EL (cell line): ENCODE results near the gene CCDC60.

Experiments
- DNase-seq: peaks from one replicate; pipeline ENCODE4 v3.0.0-alpha.2; 2016

Gene CCDC60

DNA sequence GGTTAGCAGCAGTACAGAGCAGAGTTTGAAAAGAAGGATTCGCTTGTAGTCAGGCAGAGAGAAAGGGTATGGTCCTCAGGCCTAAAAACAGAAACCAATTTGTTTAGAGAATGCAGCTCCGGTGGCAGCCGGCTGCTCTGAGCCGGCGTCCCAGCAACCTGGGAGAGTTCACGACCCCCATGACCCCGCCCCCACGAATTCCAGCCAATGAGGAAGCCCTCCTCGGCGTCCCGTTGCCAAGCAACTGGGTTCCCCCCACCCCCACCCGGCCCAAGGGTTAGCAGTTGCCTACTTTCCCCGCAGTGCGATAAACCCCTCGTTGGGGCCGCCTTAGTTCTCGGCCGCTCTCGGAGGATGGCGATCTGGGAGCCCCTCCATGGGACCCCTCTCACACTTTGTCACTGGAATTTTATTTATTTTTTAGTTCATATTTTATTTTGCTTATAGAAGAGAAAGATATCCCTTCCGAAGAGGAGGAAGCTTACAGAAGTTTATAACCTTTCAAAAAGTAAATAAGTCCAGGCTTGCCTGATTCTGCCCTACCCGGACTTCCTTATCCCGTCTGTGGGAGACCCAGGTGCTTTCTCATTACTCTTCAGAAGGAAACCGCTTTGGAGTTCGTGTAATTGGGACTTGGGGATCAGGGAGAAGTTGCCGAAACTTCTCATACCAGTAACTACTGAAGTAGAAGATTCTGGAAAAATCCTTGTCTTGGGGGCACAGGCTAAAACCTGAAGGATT lies at the start of gene CCDC60:
Gene CCDC60, plus strand, starts transcription at position 300 of the 741 bp plus-strand sequence. CDS start 448 bp downstream, outside the sequence.
- no peak for DNase-seq

DNA sequence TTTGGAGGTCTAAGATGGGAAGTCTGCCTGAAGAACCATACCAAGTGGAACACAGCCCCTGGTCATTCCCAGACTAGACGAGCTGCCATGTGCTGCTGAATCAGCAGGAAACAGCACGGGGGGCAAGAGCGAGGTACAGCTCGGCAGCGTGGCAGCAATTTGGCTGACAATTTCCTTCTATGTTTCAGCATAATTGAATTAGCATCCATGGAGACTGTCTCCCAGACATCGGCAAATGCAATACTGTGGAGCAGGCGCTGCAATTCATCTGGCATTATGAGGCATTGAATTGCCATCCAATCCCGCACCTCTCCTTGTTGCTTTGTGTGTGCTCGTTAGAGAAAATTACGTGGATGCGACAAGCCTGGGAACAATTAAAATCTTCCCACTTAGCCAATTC lies 46.0 kb upstream of the CCDC60 start:
- DNase-seq: no peak

DNA sequence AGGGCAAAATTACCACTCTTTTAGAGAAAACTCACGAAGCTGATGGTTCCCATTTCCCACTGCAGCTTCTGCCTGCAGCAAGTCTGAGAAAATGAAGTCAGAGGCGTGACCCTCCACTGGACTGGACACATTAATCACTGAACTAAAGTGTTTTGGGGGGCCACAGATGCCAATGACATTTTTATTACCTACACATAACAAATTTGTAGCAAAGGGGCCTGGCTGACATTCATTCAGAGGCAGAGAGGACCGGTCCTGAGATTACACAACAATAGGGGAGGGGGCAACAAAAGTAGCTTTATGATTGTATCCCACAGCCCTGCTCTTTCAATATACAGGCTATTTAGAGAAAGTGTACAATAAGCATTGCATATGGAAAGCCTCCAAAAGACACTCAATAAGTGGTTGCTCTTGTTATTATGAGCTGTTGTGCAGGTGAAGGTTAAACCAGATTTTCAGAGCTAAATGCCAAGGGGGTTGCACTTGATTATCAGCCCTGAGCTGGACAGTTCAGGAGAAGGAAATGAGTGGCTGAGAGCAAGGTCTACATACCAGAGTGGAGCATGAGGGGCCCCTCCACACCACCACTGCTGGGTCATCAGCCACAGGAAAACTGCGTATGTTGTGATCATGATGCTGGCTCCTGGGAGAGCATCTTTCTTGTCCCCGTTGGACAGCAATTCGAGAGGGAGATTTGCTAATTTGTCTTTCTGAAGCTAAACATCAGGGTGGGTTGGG lies 41.5 kb upstream of the CCDC60 start:
- DNase-seq: no peak

DNA sequence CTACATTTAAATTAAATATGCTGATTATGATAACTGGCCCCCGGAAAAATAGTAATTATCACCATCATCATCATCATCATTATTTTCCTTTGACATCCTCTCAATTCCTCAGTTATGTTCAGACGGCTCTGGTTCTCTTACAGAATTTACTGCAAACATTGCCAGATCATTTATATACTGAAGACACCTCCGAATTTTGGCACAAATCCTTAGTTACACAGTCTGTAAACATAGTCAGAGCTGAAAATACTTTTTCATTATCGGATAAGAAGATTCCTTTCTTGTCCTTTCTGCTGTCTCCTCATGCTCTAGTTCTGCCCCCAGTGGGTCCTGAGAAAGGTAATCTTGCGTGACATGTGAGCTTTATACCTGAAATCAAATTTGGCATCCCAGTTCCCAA lies 40.3 kb upstream of the CCDC60 start:
- no peak for DNase-seq

GRCh38 chr12:119296535-119296934 lies 38.0 kb upstream of the CCDC60 start:
- no peak for DNase-seq

- DNase-seq: no peak
These were observed 35.4 kb upstream of the CCDC60 start for GRCh38 chr12:119299130-119299529.

- DNase-seq: no peak
These were observed 33.1 kb upstream of the CCDC60 start for GRCh38 chr12:119301379-119301778.

- DNase-seq: no peak
These were observed 32.0 kb upstream of the CCDC60 start for GRCh38 chr12:119302451-119303080.

DNA sequence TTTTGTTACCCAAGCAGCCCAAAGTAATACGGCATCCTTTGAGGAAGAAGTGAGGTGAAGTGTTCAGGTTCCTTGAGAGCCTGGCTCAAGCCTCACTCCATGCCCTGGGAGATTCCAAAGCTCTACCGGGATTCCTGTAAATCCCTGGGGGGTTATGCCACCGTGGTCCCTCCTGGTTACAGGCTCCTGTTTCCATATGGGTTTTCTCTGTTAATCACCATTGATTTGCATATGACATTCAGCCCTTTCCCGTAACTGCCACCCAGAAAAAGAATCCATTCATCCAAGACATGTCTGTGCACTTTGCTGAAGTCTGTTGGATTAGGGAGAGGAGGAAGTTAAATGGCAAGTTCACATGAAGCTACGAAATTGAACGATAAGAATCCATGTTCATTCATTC lies 27.9 kb upstream of the CCDC60 start:
- no peak for DNase-seq

DNA sequence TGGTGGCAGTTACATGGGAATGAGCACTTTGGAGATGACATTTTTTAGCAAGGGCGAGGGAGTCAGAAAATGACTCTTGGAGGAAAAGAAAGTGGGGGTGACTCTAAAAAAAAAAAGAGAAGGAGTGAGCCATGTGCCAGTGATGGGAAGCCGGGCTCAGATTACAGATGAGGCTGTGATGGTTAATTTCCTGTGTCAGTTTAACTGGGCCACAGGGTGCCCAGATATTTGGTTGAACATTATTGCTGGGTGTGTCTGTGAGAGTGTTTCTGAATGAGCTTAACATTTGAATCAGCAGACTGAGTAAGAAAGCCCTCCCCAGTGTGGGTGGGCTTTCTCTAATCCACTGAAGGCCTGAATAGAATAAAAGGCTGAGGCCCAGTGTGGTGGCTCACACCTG lies 26.8 kb upstream of the CCDC60 start:
- no peak for DNase-seq

- no peak for DNase-seq
These were observed 25.6 kb upstream of the CCDC60 start for GRCh38 chr12:119308708-119309456.

GRCh38 chr12:119311878-119312277 lies 22.7 kb upstream of the CCDC60 start:
- no peak for DNase-seq

DNA sequence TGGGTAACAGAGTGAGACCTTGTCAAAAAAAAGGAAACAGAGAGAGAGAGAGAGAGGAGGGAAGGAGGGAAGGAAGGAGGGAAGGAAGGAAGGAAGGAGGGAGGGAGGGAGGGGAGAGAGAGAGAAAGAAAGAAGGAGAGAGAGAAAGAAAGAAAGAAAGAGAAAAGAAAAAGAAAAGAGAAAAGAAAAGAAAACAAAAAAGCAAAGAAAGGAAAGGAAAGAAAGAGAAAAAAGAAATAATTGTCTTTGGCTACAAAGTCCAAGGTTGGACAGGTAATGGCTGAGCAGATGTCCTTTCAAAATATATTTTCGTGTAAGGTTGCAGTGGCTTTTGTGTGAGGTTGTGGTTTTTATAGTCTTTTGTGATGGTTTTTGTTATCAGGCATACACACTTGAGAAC lies 21.6 kb upstream of the CCDC60 start:
- no peak for DNase-seq

- DNase-seq: no peak
These were observed 20.2 kb upstream of the CCDC60 start for GRCh38 chr12:119314290-119314689.

- no peak for DNase-seq
These were observed 14.9 kb upstream of the CCDC60 start for GRCh38 chr12:119319638-119320037.

DNA sequence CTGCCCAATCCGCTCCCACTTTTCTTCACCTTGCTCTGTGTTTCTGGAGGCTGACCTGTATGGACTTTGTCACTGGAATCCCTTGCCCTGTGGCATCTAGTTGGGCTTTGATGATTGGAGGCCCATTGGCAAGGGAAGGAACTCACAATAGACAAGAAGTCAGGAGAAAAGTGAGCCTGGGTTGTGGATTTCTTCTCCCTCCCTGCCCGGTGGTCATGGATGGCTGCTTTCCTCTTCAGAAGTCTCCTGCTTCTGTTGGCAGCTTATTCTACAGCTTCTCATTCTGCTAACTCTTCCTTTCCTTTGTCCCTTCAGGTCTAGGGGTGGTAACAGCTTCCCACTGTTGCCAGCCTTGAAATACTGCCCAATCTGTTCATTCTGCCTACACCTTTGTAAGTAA lies 13.9 kb upstream of the CCDC60 start:
- DNase-seq: no peak

DNA sequence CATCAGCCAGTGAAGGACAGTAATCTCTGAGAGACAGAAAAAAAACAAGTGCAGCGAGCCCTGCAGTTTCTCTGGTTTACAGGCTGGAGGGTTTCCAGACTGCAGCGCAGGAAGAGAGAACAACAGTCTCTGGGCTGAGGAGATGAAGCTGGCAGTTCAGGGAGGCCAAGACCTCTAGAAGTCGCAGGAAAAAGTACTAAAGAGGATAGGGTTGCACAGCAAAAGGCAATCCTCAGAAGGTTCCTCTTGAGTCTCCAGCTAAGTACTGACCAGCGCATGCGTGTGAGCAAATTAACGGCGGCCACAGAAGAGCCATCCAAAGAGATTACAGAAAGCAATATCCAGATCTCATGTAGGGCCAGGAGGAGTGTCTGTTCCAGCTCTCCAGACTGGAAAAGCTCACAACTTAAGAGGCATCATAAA lies 12.2 kb upstream of the CCDC60 start:
- no peak for DNase-seq

- no peak for DNase-seq
These were observed 8.7 kb upstream of the CCDC60 start for GRCh38 chr12:119325813-119326212.

DNA sequence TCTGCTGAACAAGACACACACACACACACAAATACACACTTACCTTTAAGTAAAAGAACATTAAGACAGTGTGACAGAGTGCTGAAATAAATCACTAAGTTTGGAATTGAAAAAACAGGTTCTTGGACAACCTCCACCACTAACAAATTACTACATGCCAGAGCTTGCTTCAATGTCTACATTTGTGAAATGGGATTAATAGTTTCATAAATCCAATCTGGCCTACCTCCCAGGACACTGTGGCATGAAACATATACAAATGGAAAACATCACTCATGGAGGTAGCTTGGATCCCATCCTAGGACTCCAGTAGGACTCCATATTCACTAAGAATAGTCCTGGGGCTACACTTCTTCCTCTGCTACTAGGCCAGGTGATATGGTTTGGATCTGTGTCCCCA lies 8.2 kb upstream of the CCDC60 start:
- no peak for DNase-seq

- DNase-seq: no peak
These were observed 7.1 kb upstream of the CCDC60 start for GRCh38 chr12:119327471-119327870.

GRCh38 chr12:119328111-119328510 lies 6.4 kb upstream of the CCDC60 start:
- no peak for DNase-seq

DNA sequence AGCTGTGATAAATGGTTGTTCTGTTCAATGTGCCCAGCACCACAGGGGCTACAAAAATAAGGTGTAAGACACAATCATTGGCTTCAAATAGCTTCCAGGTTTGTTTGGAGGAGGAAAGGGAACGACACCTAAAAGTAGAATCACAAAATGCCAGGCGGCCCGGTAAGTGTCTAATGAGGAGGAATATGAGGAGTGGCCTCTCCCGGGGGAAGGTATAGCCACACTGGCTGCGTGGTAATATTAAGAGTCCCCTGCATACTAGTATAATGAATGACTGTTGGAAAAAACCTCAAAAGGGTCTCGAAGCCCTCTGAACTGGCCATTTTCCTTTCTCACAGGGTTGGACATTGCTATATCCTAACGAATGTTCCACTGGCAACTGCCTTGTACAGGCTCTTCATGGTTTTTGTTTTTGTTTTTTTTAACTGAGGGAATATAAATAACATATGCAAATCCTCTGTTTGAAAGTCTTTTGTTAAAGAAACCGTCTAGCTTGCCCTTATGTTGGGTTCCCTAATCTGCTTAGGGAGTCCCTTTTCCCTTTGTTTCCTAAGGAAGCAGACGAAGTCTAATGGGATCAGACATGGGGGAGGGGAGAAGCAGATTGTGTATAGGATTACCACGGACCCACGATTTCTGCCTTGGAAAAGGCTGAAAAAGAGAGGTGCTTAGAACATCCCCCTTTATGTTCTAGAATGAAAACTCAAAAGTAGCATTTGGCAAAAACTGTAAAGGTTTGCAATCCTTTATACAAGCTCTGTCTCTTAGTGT lies 4.2 kb downstream of the CCDC60 start:
- no peak for DNase-seq
